GM12801 (cell line): ENCODE results near the gene KLHDC3.

Experiments used
- CTCF ChIP-seq: IDR thresholded peaks from one replicate; pipeline ENCODE4 v1.5.1; 2011; ENCODE audit warnings: control low read depth; ENCODE audit not compliant: insufficient read length; ENCODE audit errors: extremely low read depth

Gene KLHDC3

GRCh38 chr6:43054206-43054943, 40.3 kb downstream of the KLHDC3 start:
- TF ChIP-seq CTCF, result no peak

GRCh38 chr6:43055966-43056365, 41.9 kb downstream of the KLHDC3 start:
- no peak for TF ChIP-seq CTCF

GRCh38 chr6:43058531-43058930, 44.5 kb downstream of the KLHDC3 start:
- TF ChIP-seq CTCF, result no peak

- TF ChIP-seq CTCF, result no peak
Measured at GRCh38 chr6:43059168-43060033, 45.4 kb downstream of the KLHDC3 start, which contains the start of the genes KLC4 and MRPL2. TSS of gene KLC4 (plus strand) at chr6:43059631. CDS start at chr6:43061336, 1,705 bp downstream. TSS of gene MRPL2 (minus strand) at chr6:43059434. CDS start at chr6:43059381, 53 bp downstream.

GRCh38 chr6:43060034-43060754, 46.1 kb downstream of the KLHDC3 start:
- TF ChIP-seq CTCF, result no peak

- no peak for TF ChIP-seq CTCF
Measured at GRCh38 chr6:43060755-43061633, 46.9 kb downstream of the KLHDC3 start.
